Measurements from ENCODE around the gene PACC1.
A peak's percentile ranks its signal among the peaks of the same experiment; 100 is the strongest.
"Not testable (repeated sequence)": the region's sequence is repeated elsewhere in the genome, so short reads cannot be mapped to it uniquely, and the experiment has no call there.

Gene PACC1

GRCh38 chr1:212326541-212326940 lies 88.1 kb downstream of the PACC1 start:
- DNase-seq (ENCODE audit: low spot score) = no peak

GRCh38 chr1:212323066-212323465 lies 91.6 kb downstream of the PACC1 start:
- DNase-seq (ENCODE audit: low spot score) = no peak

- not testable (repeated sequence) for DNase-seq (ENCODE audit: low spot score)
Observed at GRCh38 chr1:212321031-212321430, 93.7 kb downstream of the PACC1 start.

- DNase-seq (ENCODE audit: low spot score) = no peak
Observed at GRCh38 chr1:212317916-212318315, 96.8 kb downstream of the PACC1 start.

GRCh38 chr1:212315907-212316306 lies 98.8 kb downstream of the PACC1 start:
- peak; percentile 24 for DNase-seq (ENCODE audit: low spot score)

GRCh38 chr1:212315184-212315583 lies 99.5 kb downstream of the PACC1 start:
- no peak for DNase-seq (ENCODE audit: low spot score)
